Suprapubic skin (tissue), 4 donors: Measurements from ENCODE around the gene CD164. TPM values are rescaled to one million over a fixed set of nuclear protein-coding genes. Genes with fewer than 3 reads are reported as not detected.
A peak's percentile ranks its signal among the peaks of the same experiment; 100 is the strongest.

Experiments used
- DNase-seq, 2 donors: peaks; one replicate each; pipeline ENCODE4 v3.0.0-alpha.2; 2019; ENCODE audit warnings: low spot score in 2 of 2
- H3K27ac ChIP-seq: fragments of 200-600 bp; sonication (generic); one replicate; pipeline ENCODE4 v1.5.1; 2019
- H3K27me3 ChIP-seq: fragments of 200-600 bp; sonication (generic); one replicate; pipeline ENCODE4 v1.5.1; 2019
- H3K36me3 ChIP-seq: fragments of 200-600 bp; sonication (generic); one replicate; pipeline ENCODE4 v1.5.1; 2019
- H3K4me1 ChIP-seq: fragments of 200-600 bp; sonication (generic); one replicate; pipeline ENCODE4 v1.5.1; 2019
- H3K4me3 ChIP-seq: fragments of 200-600 bp; sonication (generic); one replicate; pipeline ENCODE4 v1.5.1; 2019; ENCODE audit warnings: mild to moderate bottlenecking
- H3K9me3 ChIP-seq: fragments of 200-600 bp; sonication (generic); one replicate; pipeline ENCODE4 v1.5.1; 2019
- EP300 ChIP-seq: sonication (generic); formaldehyde crosslinking; IDR thresholded peaks from one replicate; pipeline ENCODE4 v1.6.1; 2017; ENCODE audit warnings: antibody characterized with exemption
- POLR2A ChIP-seq, 2 donors: fragments of 450-650 bp; IDR thresholded peaks; one replicate each; pipeline ENCODE4 v1.6.1; 2017; ENCODE audit warnings: antibody characterized with exemption in 2 of 2, mild to moderate bottlenecking in 2 of 2, moderate library complexity in 2 of 2
- POLR2AphosphoS5 ChIP-seq, 3 donors: sonication (generic); formaldehyde crosslinking; IDR thresholded peaks; one replicate each; pipeline ENCODE4 v1.6.1; 2017; ENCODE audit warnings: antibody characterized with exemption in 3 of 3
- WGBS: methylation state at CpG from one replicate; pipeline ENCODE4 v1.1.5; 2018; 5-methylcytosine and 5-hydroxymethylcytosine counted together
- total RNA-seq, 4 donors: library from RNA; depleted of rRNA; stranded (reverse); fragments of >200 nt; gene quantifications; one replicate each; pipeline ENCODE4 v1.1.0, GENCODE V29; 2016
- TF ChIP-seq, protein P1 (sequence below), 2 donors: fragments of 200-600 bp in 1 of 2; fragments of 450-650 bp in 1 of 2; sonication (generic) in 1 of 2; IDR thresholded peaks; one replicate each; pipeline ENCODE4 v1.5.1; 2016 to 2019; ENCODE audit warnings: antibody characterized with exemption in 2 of 2, mild to moderate bottlenecking in 1 of 2, moderate library complexity in 1 of 2

Gene CD164
- total RNA-seq, 4 donors from 2014 or later, result 122 to 174 (median 139) TPM

DNA sequence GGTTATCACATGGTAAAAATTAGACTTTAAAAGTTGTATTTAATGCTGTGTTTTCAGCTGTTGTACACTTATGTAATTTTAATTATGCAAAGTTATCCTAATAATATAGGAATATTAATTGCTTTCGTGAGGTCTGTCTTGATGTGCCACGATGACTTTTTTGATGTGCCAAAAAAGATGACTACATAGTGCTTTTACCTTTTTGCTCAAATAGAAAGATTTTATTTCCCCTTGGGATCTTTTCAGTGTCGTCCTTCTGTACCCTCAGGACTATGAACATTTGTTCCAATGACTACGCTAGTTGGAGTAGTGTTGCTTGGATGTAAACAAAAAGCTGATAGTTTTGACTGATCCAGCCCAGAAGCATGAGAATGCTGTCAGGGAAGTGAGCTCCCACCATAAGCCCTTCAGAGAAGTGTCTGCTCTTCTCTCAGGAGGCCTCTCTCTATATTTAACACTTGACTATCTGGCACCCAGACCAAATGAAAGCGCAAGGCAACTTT lies 1.2 kb upstream of the CD164 start:
- DNase-seq, result no peak
- 14% methylated on average over 5 of the region's 5 CpGs for WGBS

DNA sequence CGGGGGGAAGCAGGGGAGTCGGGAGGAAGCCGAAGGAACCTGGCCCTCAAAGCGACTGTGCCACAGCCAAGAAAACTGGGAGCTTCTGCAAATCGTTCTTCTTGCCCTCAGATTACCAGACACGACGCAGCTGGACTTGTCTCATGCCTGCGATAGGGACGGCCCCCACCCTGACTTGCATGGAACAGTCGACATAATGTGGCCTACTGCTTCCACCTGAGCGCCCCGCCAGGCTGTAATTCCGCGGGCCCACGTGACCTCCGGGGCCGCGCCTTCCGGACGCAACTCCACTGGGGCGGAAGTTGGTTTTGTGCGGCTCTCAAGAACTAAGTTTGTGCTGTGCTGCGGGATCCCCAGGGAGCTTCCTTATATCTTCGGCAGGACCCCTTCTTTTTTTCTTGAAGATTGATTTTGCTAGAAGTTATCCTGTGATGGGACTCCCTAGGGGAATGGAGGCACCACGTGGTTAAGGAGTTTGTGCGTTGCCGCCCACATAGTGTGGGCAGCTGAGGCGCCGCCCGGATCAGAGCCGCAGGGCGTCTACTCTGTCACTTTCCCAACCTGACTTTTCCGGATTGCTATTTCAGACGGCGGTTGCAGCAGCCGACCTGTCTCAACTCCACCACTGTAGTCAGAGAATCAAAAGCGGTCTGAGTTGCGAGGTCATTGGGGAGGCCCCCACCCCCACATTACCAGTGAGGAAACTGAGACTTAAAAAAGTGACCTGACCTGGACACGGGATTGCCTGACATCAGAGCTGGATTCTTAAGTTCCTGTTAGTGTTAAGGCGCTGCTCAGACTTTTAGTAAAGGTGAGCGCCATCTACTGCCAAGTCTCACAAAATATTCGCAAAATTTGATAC lies 540 bp upstream of the CD164 start:
- H3K27me3 ChIP-seq, result no peaks in the 10 kb centered on the region
- H3K4me3 ChIP-seq, result peak overlapping the region; percentile 97
- peak; percentile 95 to 96 for DNase-seq
- peaks cover 9% of the 10 kb centered on the region for H3K36me3 ChIP-seq
- H3K9me3 ChIP-seq, result no peaks in the 10 kb centered on the region
- peaks cover 44% of the 10 kb centered on the region for H3K4me1 ChIP-seq
- TF ChIP-seq POLR2AphosphoS5 (IDR thresholded peaks at IDR 0.05), result peak in 2 of 3 donors; percentile 46 to 70
- TF ChIP-seq POLR2A (IDR thresholded peaks at IDR 0.05), result peak in 1 of 2 donors; percentile 44
- no peak for TF ChIP-seq EP300
- TF ChIP-seq, protein P1, sequence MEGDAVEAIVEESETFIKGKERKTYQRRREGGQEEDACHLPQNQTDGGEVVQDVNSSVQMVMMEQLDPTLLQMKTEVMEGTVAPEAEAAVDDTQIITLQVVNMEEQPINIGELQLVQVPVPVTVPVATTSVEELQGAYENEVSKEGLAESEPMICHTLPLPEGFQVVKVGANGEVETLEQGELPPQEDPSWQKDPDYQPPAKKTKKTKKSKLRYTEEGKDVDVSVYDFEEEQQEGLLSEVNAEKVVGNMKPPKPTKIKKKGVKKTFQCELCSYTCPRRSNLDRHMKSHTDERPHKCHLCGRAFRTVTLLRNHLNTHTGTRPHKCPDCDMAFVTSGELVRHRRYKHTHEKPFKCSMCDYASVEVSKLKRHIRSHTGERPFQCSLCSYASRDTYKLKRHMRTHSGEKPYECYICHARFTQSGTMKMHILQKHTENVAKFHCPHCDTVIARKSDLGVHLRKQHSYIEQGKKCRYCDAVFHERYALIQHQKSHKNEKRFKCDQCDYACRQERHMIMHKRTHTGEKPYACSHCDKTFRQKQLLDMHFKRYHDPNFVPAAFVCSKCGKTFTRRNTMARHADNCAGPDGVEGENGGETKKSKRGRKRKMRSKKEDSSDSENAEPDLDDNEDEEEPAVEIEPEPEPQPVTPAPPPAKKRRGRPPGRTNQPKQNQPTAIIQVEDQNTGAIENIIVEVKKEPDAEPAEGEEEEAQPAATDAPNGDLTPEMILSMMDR (IDR thresholded peaks at IDR 0.05), result no peak
- WGBS, result under 1% methylated on average over 42 of the region's 42 CpGs
- peak overlapping the region; percentile 100 for H3K27ac ChIP-seq

More for the DNA sequence above, 1.2 kb upstream of the CD164 start:
- peaks cover 44% of the 10 kb centered on the region for H3K4me1 ChIP-seq
- H3K9me3 ChIP-seq, result no peaks in the 10 kb centered on the region
- H3K27ac ChIP-seq, result peak overlapping the region; percentile 100
- peaks cover 4% of the 10 kb centered on the region for H3K36me3 ChIP-seq
- no peak for TF ChIP-seq EP300
- TF ChIP-seq, protein P1 (IDR thresholded peaks at IDR 0.05), result peak in 1 of 2 donors; percentile 23
- TF ChIP-seq POLR2A (IDR thresholded peaks at IDR 0.05), result no peak
- no peaks in the 10 kb centered on the region for H3K27me3 ChIP-seq
- H3K4me3 ChIP-seq, result peak overlapping the region; percentile 97

DNA sequence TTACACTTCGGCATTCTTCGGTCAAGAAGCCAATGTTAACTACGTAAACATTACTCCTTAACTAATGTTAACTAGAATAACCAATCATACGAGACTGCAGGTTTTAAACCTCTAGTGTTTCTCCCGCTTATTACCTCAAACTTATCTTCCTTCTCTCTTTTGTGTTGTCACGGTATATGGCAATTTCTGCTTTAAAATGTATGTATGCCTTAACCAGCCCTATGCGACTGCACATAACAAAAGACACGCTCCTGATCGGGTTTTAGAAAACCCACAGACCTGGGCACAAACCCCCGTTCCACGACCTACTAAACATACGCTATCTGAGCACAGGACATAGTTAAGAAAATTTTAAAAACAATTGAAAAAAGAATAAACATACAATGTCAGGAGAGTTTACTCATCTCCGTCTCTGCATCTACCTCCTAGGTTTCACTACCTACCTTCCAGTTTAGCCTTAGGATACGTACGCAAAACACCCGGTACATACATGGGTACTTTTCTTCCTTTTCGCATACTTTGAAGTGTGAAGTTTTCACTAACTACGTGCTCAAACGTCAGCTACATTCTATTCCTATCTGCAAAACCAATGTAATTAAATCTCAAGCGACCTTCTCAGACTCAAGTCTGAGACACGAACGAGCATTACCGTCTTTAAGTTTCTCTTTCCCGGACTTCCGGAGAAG lies 1.1 kb downstream of the CD164 start:
- WGBS, result 1% methylated on average over 25 of the region's 25 CpGs
- Histone ChIP-seq H3K27ac (peak overlapping the region; percentile 100), H3K27me3 (no peaks in the 10 kb centered on the region), H3K36me3 (peaks cover 24% of the 10 kb centered on the region), H3K9me3 (no peaks in the 10 kb centered on the region), H3K4me1 (peaks cover 44% of the 10 kb centered on the region), H3K4me3 (peak overlapping the region; percentile 97)
- no peak for TF ChIP-seq POLR2A (IDR thresholded peaks at IDR 0.05)
- TF ChIP-seq, protein P1 (IDR thresholded peaks at IDR 0.05), result no peak
- no peak for TF ChIP-seq EP300
- TF ChIP-seq POLR2AphosphoS5 (IDR thresholded peaks at IDR 0.05), result no peak
- DNase-seq, result no peak

DNA sequence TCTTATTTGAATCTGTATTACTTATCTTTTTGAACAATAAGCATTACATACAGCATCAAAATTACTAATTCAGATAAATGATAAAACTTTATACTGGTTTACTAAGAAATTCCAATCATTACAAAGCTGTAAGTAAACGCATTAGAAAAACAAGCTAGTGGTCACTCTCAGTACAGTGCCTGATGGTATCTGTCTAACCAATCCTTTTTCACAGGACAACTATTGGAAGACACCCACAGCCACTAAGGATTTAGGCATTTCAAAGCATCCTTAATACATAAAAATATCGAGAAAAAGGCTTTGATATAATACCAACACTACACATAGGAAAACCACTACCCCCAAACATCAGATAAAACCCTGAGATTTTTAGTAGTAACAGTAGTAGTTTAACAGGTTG lies 2.6 kb downstream of the CD164 start:
- Histone ChIP-seq H3K36me3 (peaks cover 39% of the 10 kb centered on the region), H3K27ac (no peak overlapping the region), H3K4me1 (peaks cover 37% of the 10 kb centered on the region), H3K9me3 (no peaks in the 10 kb centered on the region), H3K4me3 (peak overlapping the region; percentile 97), H3K27me3 (no peaks in the 10 kb centered on the region)
- WGBS, result 27% methylated on average over 2 of the region's 2 CpGs
- no peak for DNase-seq
- TF ChIP-seq, protein P1 (IDR thresholded peaks at IDR 0.05), result no peak
- TF ChIP-seq POLR2A (IDR thresholded peaks at IDR 0.05) (no peak), EP300 (no peak), POLR2AphosphoS5 (IDR thresholded peaks at IDR 0.05) (no peak)

DNA sequence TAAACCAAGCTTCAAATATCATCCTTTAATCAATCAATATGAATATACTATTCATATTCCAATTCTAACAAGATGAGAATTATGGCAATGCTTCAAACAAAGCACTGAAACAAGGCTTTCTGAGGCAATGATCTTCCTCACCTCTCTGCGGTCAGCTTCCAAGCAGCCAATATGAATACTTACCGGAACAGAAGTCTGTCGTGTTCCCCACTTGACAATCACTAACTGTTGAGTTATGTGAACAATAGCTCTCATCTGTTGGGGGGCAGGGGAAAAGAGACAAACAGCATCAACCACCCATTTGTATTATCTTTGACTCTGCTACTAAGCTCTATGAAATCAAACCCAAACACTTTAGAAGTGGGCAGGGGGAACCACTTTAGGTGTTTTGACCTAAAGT lies 4.5 kb downstream of the CD164 start:
- peaks cover 54% of the 10 kb centered on the region for H3K36me3 ChIP-seq
- peaks cover 32% of the 10 kb centered on the region for H3K4me1 ChIP-seq
- 82% methylated on average over 3 of the region's 3 CpGs for WGBS

More for the DNA sequence above, 4.5 kb downstream of the CD164 start:
- TF ChIP-seq EP300 (no peak), POLR2AphosphoS5 (IDR thresholded peaks at IDR 0.05) (no peak), POLR2A (IDR thresholded peaks at IDR 0.05) (no peak)
- TF ChIP-seq, protein P1 (IDR thresholded peaks at IDR 0.05), result no peak
- Histone ChIP-seq H3K27ac (no peak overlapping the region), H3K9me3 (no peaks in the 10 kb centered on the region), H3K27me3 (no peaks in the 10 kb centered on the region), H3K4me3 (no peak overlapping the region)
- no peak for DNase-seq
